NCI-H1930 (cell line): Measurements from ENCODE around the gene FCHO1.

Experiments
- DNase-seq, 2 experiments: peaks; one replicate each; lab custom pipeline; 2025; lab: John Stamatoyannopoulos, UW

FCHO1 gene

GRCh38 chr19:17751103-17751911 lies at the start of gene FCHO1:
TSS of gene FCHO1 (plus strand) at chr19:17751477. CDS start at chr19:17755165, 3,688 bp downstream.
- no peak for DNase-seq

GRCh38 chr19:17703824-17704463 lies 47.3 kb upstream of the FCHO1 start:
- no peak for DNase-seq

GRCh38 chr19:17706750-17707181 lies 44.5 kb upstream of the FCHO1 start:
- no peak for DNase-seq

- no peak for DNase-seq
Observed at GRCh38 chr19:17711851-17712250, 39.4 kb upstream of the FCHO1 start.

GRCh38 chr19:17716309-17716929 lies 34.9 kb upstream of the FCHO1 start:
- DNase-seq, result no peak

- DNase-seq, result no peak
Observed at GRCh38 chr19:17718550-17718946, 32.7 kb upstream of the FCHO1 start.

GRCh38 chr19:17718947-17719711 lies 32.1 kb upstream of the FCHO1 start, which contains the start of gene MAP1S:
TSS of gene MAP1S (plus strand) at chr19:17719480. CDS start at chr19:17719503, 23 bp downstream.
- DNase-seq, result peak; percentile 3 to 23

- DNase-seq, result no peak
Observed at GRCh38 chr19:17719730-17720400, 31.4 kb upstream of the FCHO1 start.

- DNase-seq, result no peak
Observed at GRCh38 chr19:17720440-17720839, 30.8 kb upstream of the FCHO1 start.

- no peak for DNase-seq
Observed at GRCh38 chr19:17721111-17721628, 30.1 kb upstream of the FCHO1 start.

GRCh38 chr19:17721821-17722220 lies 29.5 kb upstream of the FCHO1 start:
- DNase-seq, result no peak

GRCh38 chr19:17722655-17723240 lies 28.5 kb upstream of the FCHO1 start:
- DNase-seq, result no peak

GRCh38 chr19:17724655-17725054 lies 26.6 kb upstream of the FCHO1 start:
- no peak for DNase-seq

GRCh38 chr19:17725422-17726078 lies 25.7 kb upstream of the FCHO1 start:
- DNase-seq, result no peak

GRCh38 chr19:17726136-17726741 lies 25.0 kb upstream of the FCHO1 start:
- DNase-seq, result no peak

GRCh38 chr19:17726964-17727773 lies 24.1 kb upstream of the FCHO1 start:
- no peak for DNase-seq

GRCh38 chr19:17727843-17728242 lies 23.4 kb upstream of the FCHO1 start:
- no peak for DNase-seq

- DNase-seq, result no peak
Observed at GRCh38 chr19:17733127-17733526, 18.1 kb upstream of the FCHO1 start.

- no peak for DNase-seq
Observed at GRCh38 chr19:17734146-17734545, 17.1 kb upstream of the FCHO1 start.
